CD4-positive, alpha-beta T cell treated with Interleukin-6 at 100 ng/mL for 8 hours (primary cell): Measurements from ENCODE around the gene ALOX12B.
A peak's percentile ranks its signal among the peaks of the same experiment; 100 is the strongest.
"Not testable (repeated sequence)": the region's sequence is repeated elsewhere in the genome, so short reads cannot be mapped to it uniquely, and the experiment has no call there.

ENCODE experiments used
- DNase-seq: peaks from one replicate; pipeline ENCODE4 v3.0.0-alpha.2; 2020; ENCODE audit warnings: mixed read lengths, low spot score

The ALOX12B gene

DNA sequence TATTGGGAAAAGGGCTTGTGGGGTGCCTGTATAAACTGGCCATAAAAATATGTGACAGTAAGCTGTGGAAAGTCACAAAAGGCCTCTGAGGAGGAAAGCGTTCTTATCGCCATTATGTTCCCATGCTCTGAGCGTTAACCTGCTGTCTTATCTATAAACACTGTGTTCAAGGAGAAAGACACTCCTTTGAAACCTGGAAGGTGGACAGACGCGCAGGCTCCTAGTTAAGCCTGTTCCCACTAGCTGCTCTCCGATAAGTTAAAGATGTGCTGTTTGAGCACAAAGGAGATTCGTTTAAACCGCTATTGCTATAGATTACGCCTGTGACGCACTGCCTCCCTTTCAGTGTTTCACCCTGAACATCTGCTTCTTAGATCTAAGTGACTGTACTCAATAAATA, 5.2 kb downstream of the ALOX12B start:
- no peak for DNase-seq

DNA sequence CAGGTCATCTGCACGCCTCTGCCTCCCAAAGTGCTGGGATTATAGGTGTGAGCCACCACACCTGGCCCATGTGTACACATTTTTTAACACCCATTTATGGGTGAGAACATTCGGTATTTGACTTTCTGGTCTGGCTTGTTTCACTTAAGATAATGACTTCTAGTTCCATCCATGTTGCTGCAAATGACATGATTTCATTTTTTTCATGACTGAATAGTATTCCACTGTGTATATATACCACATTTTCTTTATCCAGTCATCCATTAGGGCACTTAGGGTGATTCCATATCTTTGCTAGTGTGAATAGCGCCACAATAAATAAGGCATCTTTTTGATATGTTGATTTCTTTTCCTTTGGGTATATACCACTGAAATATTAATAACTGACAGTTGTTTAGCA, 5.6 kb downstream of the ALOX12B start:
- DNase-seq = no peak

DNA sequence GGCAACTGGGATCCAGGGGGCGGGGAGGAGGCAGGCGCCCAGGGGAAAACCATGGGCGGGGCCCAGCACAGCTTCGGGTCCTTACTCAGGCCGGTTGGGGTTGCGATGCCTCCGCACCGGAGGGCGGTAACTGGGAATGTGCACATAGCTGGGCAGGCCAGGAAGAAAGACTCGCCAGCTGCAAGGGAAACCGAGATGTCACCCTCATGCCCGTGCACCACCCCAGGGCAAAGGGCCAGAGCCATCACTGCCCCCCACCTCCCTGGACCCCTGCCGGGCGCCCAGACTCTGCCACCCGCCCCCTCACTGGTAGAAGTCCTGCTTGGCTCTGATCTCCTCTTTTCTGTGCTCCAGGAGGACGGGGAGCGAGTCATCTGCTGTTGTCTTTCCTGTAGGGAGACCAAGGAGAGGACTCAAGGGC, 6.7 kb downstream of the ALOX12B start:
- no peak for DNase-seq

DNA sequence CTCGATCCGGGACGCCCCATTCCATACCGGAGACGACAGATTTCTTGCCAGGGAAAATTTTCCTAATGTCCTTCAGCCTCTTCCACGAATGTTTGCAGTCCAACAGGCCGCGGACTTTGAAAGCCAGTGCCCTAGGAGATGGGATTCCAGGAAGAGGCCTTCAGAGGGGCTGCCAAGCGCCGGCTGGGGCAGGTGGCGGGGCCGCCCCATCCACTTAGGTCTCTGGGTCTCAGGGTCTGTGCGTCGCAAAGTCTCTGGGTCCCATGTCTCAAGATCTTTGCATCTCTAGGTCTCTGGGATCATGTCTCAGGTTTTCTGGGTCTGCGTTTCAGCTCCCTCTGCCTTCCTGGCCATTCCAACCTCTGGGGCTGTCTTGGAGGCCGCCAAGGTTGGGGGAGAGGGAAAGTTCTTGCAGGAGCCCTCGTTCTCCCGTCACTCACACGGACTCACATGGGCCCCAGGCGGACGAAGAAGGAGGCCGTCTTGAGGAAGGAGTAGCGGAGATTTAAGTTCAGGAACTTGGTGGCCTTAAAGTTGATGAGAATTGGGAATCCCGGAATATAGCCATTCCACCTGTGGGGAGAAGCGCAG, 7.2 kb downstream of the ALOX12B start:
- DNase-seq = no peak

DNA sequence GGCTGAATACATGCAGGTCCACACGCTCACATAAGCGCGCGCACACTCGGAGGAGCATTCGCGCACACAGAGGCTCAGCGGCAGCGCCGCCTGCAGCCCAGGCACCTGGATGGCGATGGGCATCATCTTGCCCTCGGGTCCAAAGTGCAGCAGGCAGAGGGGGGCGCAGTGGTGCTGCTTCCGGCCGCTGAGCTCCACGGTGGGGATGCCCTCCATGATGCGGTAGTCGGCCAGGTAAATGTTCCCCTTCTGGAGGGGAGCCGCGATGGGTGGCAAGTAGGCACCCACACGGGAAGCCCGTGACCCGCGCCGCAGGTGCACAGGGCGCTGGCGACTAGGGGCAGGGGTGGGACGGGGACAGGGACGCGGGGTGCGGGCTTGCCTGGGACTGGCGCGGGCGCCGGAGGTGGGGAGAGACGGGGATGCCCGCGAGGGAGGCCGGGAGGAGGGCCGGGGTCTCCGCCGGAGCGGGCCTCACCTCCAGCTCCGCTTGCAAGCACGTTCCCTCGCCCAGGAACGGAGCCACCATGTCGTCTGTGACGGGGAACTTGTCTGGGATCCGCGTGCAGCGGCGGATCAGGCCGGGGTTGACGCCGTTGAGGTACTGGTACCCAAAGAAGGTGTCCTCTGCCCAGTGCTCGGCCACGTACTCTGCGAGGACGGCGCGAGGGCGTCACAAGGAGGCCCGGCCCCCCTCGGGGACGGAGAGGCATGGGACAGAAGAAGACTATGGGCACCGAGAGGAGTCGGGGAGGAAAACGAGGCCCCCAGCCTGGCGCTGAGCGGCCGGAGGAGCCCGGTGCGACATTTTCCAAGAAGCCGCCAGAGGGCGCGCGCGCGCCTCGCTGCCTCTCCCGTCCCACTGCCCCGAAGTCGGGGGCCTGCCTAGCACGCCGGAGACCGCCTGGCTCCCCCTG, 8.0 kb downstream of the ALOX12B start:
- peak; percentile 80 for DNase-seq

DNA sequence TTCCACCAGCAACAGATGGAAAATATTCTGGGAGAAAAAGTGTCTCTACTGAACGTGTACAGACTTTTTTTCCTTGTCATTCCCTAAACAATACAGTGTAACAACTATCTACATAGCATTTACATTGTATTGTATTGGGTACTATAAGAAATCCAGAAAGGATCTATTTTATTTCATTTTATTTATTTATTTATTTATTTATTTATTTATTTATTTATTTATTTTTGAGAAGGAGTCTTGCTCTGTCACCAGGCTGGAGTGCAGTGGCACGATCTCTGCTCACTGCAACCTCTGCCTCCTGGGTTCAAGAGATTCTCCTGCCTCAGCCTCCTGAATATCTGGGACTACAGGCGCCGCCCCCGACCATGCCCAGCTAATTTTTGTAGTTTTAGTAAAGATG, 9.6 kb downstream of the ALOX12B start:
- DNase-seq = not testable (repeated sequence)

DNA sequence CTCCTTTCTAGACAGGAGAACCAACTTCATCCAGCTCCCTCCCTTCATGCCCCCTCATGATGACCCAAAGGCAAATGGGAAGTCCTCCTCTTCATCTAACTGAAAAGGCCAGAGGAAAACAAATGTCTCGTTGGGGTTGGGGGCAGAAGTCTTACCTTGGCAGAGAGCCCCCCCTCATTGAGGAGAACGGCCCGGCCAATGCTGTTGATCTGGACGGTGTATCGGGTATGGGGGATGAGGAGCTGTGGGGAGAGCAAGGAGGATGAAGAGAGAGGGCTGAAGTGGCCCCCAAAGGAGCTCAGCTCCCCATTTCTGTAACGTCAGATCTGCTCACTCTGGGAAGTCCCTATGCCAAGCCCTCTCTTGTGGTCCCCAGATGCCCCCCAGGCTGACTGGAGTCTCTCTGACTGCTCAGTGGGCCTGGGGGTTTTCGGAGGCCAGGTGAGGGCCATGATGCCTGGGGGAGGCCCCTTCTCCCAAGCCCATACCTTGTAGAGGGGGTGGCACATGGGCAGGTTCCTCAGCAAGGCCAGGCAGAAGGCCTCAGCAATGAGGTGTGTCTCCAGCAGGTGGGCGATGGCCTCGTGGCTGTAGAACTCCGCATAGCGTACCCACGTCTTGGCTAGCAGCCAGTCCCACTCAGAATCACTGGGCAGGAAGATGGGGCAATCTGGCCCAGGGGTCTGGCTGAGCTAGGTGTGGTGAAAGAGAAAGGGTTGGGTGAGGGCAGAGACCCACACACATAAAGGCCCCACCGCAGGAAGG, 10.8 kb downstream of the ALOX12B start:
- DNase-seq = no peak

DNA sequence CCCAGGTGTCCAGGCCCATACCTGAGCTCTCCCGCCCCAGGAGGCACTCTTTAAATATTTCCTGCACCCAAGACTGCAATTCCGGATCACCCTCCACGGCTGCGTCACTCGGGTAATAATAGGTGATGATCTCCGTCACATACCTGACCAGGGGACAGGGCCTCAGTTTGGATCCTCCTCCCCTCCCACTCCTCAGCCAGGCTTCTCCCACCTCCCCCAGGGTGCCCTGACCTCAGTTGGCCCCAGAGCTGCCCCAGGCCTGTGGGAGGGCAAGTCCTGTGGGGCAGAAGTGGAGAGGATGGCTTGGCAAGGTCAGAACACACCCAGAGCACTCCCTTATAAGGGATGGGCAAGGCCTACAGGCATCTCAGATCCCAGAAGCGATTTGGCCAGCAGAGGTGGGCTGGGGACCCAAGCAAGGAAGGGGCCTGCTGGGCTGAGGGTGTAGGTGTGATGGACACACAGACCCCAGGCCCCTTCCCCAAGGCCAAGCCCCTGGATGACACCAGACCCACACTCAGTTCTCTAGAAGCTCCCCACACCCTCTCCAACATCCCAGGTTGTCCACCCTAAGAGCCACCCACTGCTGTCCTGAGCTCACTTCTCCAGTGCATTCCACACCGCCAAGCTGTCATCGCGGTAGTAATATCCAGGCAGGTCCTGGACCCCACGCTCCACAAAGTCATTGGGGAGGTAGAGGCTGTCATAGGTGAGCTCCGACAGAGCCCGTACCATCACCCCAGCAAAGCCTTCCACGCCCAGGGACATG, 11.8 kb downstream of the ALOX12B start:
- no peak for DNase-seq

DNA sequence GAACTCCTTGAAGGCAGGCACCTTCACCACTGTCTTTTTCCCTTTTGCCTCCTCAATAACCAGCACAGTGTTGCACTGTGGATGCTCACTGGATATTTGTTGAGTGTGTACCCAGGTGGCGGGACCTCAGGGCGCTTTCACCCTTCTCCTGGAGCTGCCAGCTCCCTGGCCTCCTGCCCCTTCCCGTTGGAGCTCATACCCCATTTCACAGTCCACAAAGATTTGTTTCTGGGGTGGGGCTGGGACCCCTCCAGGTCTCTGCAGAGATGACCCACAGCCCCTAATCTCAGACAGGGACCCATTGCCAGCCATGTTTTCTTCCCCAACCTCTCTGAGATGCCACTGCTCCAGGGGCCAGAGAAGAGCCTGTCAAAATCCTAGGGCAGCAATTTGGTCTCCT, 12.4 kb downstream of the ALOX12B start:
- DNase-seq = no peak

DNA sequence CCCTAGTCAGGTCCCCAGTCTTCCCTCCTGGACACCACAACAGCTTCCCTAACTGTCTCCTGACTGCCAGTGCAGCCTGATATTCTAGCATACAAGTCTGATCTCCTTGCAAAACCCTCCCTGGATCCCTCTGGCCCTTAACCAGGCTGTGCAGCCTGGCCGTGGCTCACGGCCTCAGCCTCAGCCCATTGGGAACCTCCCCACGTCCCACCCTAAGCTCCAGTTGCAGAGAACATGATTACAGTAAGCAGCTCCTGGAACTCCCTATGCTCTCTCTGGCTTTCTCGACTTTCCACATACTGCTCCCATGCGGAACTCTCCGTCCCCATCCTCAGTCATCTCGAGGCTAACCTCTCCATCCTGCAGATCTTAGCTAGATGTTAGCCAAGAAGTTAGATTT, 13.0 kb downstream of the ALOX12B start:
- DNase-seq = no peak

DNA sequence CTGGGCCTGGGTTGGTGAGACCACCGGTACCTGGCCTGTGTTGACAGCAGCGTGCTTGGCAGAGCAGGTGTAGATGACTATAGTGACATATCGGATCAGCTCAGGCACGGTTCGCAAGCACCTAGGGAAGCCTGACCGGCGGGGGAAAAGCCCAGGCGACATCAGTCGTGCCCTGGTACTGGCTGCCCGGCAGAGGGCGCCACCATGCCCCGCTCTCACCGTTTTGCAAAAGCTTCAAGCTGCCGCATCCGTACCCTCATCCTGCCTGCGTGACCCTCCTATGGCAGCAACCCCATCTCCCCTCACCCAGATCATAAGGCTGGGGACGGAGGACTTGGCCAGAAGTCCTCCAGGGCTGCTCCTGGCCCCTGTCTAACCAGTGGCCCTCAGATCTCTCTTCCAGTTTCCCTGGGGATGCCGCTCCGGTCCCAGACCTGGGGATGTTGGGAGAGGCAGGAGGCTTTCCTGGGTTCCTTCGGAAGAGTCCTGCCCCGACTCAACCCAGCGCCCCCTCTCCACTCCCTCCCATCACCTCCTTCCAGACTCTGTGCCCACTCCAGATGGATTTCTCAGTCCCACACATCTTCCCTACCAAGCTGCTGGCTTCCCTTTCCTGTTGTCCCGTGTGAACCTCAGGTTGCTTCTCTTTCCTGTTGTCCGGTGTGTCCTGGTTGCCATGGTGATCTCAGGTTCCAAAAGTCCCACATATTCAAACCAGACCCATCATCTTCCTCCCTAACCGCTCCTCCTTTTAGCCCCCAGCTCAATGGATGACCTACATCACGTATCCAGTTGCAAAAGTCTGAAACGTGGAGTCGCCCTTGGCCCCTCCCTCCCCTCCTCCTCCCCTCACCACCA, 13.7 kb downstream of the ALOX12B start:
- peak; percentile 84 for DNase-seq

DNA sequence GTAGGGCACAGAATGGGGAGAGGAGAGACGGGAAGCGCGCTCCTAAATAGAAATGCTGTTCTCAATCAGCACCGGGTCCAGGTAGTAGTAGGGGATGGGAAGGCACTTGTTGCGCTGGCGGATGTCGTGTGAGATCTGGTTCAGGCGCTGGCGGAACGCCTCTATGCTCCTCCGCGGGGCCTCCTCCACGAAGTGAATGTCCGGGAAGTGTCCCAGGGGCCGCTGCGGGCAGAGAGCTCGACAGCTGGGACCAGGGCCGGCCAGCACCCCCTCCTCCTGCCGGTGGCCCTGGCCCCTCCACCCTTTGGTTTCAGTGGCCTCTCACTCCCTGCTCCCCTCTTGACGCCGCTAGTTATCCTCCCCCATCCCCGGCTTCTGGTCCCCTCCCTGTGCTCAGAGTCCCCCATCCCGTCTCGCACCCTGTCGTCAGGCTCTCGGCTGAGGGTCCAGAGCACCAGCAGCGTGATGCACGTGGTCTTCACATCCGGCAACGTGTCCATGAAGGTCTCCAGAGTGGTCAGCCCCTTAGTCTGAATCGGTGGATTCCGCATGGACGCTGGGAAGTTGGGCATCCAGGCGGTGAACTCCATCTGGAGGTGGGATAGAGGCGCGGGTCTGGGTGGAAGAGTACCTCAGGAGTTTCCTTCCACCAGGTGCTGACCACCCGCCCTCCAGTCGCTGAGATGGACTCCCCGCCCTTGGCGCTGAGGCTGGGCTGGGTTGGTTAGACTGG, 14.6 kb downstream of the ALOX12B start:
- peak; percentile 15 for DNase-seq

DNA sequence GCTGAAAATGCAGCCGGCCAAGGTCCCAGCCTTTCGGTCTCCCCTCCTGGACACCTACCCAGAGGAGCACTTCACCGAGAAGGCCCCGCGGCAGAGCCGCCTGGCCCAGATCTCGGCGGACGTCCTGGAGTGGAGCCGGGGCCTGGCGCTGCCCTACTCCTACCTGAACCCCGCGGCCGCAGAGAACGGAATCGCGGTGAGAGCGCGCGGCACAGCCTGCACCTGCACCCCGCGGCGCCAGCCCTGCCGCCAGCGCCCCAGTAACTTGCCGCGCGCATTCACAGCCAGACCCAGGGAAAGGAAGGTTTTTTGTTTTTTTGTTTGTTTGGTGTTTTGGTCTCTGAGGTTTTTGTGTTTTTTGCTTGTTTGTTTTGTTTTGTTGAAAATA, 15.2 kb downstream of the ALOX12B start:
- no peak for DNase-seq

DNA sequence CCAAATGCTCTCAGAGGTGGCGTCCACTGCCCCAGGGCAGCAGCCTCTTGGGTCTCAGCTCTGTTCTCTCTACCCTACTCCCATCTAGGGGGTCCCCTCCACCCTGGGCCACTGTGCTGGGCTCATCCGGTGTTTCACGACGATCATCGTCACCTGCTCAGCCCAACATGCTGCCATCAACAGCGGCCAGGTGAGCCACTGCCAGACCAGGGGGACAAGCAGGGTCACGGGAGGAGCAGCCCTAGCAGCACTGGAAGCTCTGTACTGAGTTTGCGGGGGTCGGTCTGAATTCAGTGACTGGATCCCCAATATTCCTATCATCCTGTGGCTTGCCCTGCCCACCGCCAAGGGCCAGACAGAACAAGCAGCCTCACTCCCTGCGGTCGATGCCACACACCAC, 16.0 kb downstream of the ALOX12B start:
- DNase-seq = no peak

DNA sequence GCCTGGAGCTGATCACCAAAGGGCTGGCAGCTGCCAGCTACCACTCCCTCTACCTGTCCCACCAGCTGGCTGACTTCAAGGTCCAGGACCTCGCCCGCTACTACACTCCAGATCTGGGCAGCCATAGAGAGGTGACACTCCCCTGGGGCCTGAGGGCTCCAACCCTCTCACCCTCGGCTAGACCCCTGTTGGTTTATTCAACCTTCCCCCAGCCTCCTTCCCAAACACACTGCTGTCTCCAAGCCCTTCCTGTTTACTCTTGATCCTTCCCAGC, 18.0 kb downstream of the ALOX12B start:
- DNase-seq = no peak

DNA sequence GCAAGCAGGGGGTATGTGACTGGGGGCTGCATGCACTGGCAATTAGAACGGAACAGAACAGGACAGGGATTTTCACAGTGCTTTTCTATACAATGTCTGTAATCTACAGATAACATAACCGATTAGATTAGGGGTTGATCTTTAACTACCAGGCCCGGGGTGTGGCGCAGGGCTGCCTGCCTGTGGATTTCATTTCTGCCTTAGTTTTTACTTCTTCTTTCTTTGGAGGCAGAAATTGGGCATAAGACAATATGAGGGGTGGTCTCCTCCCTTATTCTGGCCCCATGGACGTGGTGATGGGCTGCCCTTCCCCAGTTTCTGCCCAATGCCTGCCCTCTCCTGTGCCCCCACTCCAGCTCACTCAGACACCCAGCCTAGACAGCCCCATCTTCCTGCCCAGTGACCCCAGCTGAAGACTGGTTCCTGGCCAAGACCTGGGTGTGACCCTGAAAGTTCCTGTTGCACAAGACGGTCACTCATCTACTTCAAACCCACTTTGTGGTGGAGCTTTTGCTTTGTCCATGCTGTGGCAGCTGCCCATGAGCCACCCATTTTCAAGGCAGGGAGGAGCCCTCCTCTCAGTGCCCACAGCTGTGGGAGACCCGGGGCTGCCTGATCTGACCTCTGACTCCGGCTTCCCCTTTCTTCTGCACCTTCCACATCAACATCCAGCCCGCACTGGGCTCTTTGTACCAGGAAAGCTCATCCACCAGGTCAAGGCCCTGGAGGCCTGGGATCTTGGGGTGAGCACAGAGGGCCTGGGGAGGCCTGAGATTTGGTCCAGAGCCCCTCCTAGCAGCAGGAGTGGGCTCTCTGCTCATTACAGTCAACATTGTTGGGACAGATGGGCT, 18.6 kb downstream of the ALOX12B start:
- no peak for DNase-seq

DNA sequence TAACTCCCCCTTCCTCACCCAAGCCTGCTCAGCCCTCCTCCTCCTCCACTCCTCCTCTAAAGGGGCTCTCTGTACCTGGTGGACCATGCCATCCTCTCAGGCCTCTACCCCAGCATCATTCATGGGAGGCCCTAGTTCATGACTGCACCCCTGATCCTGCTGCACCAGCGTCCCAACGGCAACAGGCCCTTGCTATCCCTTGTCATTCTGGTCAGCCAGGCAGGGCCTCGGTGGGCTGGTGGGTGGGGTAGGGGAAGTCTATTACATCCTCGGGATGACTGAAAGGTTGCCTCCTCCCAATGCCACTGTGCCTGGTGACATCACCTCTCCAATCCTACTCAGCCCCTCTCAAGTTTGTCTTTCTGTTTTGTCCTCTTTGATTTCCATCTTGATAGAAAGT, 19.7 kb downstream of the ALOX12B start:
- DNase-seq = no peak

DNA sequence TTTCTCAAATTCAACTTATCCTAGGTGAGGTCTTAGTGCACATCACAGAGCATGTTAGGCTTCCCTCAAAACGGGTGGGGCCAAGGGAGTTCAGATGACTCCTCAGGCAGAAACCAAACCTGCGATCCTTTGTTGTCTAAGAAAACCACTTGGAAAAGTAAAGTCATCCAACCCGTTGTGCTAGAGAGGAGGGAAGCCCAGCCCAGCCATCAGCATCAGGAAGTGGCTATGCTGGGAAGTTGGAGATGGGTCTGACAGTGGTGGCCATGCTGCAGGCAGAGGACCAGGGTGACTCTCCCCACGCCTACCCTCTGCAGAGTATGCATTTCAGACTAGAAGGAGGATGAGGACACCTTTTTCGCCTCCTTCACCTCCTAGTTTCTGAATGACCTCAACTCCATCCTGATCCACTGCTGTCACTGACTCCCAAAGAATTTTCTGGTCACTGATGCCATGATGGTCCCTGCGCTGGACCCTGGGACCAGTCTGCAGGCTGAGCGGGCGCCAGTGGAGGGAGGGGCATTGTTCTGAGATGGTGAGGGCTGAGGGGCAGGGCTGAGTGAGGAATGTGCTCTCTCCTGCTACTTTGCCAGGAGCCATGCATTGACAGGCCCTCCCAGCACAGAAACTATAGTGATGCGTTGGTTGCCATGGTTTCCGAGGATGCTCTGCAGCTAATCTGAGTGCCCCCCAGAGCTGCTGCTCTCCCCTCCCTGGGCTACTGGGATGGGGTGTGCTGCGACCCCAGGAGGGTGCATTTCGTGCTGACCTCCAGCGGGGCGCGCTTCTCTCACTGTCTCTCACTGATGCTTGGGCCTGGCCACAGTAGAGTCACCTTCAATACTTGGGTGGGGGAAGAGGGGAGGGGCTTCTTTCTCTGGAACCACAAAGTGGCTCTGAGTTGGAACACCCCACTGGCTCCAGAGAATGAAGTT, 20.4 kb downstream of the ALOX12B start:
- DNase-seq = no peak

DNA sequence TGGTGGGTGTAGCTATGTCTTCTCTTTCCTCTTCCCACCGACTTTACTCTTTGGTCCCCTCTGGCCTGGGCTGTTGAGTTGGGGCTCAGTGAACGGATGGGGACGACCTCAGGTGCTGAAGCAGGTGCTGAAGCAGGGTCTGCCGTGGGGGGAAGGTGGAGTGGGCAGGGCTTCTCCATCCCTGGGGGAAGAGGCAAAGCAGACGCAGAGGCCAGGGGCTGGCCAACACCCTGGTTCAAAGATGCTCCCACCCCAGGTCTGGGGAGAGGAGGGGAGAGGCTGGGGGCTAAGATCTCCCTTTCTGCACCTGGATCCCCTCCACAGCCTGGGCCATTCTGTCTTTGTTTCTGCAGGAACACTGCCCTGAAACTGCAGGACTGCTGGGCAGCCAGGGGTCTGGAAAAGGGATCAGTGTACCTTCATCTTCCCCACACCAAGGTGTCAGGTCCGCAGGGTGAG, 22.9 kb downstream of the ALOX12B start:
- DNase-seq = no peak
